Middle frontal gyrus (tissue), 1 donor: ENCODE results near the gene CADPS2.
"Not testable (repeated sequence)": the region's sequence is repeated elsewhere in the genome, so short reads cannot be mapped to it uniquely, and the experiment has no call there.

ENCODE experiments used
- DNase-seq: peaks from one replicate; pipeline ENCODE4 v3.0.0-alpha.2; 2015; ENCODE audit warnings: low spot score; ENCODE audit errors: extremely low spot score

Gene CADPS2

DNA sequence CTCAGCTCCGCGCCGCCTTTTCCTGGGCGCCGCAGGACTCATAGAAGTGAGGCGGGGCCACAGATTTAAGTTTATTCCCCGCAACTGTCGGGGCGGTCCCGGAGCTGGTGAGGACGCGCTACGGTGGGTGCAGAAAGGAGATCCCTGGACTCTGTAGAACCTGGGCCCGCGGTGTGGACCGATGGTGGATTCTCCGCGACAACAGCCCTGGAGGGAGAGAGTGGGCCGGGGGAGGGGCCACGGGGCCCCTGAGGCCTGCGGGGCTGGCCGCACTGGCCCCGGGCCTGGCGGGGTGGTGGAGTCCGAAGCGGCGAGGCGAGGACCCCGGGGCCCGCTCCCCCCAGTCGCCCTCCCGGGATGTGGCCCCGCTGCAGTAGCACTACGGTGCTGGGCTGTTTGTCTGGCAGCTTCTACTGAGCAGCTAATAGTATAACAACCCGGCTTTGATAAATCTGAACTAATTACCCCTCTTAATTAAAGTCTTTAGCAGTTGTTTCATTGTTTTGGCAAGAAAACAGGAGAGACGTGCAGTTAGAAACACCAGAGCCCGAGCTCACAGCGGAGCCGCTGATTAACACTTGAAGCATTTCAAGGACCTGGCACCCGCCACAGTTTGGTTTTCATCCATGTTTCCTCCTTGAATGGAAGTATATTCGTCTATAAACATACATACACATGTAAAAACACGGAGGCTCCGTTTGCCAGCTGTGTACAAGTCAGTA, 585.9 kb downstream of the CADPS2 start:
- no peak for DNase-seq

DNA sequence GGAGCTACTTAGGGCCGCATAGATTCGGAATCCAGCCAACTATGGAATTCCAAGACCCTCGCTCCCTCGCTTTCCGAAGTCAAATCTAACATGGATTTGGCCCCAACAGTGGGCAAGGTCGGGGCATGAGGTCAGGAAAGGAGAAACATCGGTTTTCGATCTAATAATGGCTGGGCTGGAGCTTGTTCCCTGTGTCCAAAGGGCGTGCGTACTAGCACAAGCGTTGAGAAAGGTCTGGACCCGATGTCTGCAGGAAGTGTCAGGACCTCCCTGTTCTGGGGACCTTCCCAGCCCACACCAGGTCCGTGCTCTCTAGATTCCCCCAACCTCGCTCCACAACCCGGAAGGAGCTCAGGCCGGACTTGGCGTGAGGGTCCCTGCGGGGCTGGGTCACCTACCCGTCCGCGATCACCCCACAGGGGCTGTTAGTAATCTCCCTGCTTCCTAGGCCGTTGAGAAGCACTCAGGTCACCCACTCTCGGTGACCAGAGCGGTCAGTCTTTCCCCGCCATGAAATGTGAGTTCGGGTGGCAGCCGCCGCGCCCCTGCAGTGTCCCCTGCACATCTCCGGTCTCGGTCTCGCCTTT, 586.5 kb downstream of the CADPS2 start:
- DNase-seq: no peak

- no peak for DNase-seq
These were observed 587.6 kb downstream of the CADPS2 start for GRCh38 chr7:122298618-122299017.

DNA sequence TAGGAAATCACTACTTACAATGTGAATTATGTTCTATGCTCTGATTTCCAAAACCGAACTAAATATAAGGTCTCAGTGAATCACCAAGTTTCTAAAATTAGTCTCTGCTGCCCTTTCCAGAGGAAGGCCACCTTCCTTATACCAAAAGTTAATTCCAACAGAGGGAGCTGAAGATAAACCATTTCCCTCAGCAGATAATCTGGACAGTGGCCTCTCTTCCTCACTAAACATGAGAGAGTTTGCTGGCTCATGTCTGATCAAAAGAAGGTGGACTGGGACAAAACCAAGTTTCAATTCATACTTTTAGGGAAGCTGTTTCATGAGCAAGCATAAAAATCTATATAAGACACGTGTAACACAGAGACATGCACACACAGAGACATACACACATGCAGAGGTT, 588.1 kb downstream of the CADPS2 start:
- DNase-seq: no peak

DNA sequence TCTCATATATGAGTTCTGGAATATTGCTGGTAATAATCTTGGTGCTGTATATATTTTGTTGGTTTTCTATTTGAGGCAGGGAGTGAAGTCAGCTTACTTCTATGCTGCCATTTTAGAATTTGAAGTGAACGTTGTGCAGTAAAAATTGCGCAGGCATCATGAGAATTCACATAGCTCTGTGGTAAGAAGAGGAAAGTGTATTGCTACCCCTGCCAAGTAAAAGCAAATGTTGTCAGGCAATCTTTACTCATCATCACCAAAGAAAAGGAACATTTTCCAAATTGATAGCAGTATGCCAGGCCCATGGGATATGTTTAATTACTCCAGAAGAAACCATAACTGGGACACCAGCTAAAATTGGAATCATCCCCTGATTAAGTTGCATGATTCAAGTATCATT, 595.1 kb downstream of the CADPS2 start:
- DNase-seq: no peak

DNA sequence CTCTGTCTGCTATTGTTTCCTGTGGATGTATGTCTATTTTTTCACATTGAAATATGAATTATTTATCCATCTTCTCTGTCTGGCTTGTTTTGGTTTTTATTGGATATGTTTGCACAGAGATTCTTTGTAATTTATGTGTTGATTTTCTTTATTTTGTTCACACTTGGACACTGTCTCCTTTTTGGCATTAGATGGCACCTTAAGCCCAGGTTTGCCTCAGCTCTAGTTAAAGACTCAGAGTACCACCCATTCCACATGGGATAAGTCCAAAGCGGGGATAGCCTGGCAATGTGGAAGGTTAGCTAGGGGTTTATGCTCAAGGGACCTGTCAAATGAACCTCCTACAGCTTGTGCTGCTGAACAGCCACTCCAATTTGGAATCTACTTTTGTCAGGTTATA, 595.8 kb downstream of the CADPS2 start:
- no peak for DNase-seq

DNA sequence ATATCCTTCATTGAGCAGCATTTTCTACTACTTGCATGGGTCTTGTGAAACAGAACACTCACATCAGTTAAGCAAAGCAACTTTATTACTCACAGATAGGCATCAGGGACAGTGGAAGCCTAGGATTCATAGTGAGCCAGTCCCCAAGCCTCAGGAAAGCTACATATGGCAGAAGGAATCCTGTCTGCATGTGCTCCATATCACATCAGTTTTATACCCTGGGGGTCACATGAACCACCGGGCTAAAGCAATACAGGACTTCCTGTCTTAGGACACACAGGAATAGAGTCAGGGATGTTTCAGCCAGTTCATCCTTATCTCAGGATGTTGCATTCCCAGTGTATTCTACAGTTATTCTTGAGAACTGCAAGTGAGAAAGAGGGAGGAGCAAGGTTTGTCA, 596.8 kb downstream of the CADPS2 start:
- no peak for DNase-seq

GRCh38 chr7:122284608-122285007, 601.7 kb downstream of the CADPS2 start:
- DNase-seq: not testable (repeated sequence)

DNA sequence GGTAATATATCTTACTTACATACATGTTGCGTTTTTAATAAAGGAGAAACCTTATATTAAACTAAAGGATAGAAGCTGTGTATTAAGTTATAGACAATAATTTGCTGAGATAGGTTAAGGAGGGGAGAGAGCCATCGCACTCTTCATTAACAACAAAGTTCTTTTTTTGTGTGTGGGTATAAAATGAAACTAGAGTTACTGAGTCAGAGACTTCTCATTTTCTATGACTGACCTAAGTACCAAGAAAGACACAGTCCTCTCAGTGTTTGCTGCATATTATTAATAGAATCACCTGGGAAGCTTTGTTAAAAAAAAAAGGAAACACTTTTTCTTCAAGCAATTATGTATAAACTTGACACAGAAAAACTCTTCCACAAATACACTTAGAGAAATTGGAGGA, 613.1 kb downstream of the CADPS2 start:
- DNase-seq: no peak

GRCh38 chr7:122269241-122269640, 617.0 kb downstream of the CADPS2 start:
- DNase-seq: no peak
